Neural crest cell (in vitro differentiated cells): Measurements from ENCODE around the gene CLEC16A. TPM values are rescaled to one million over a fixed set of nuclear protein-coding genes. Genes with fewer than 3 reads are reported as not detected.

Source experiments
- DNase-seq: peaks from one replicate; pipeline ENCODE4 v3.0.0; 2021; ENCODE audit warnings: low read depth, mixed read lengths, low spot score
- H3K27ac Mint-ChIP-seq: one replicate; pipeline ENCODE4 v1.8.0; 2021; ENCODE audit warnings: mild to moderate bottlenecking, mixed read lengths; ENCODE audit not compliant: unreplicated experiment
- H3K27me3 Mint-ChIP-seq: 2 replicates; pipeline ENCODE4 v1.8.0; 2021; ENCODE audit warnings: low read depth, mild to moderate bottlenecking, mixed read lengths
- H3K36me3 Mint-ChIP-seq: 2 replicates; pipeline ENCODE4 v1.8.0; 2021; ENCODE audit warnings: low read depth, mild to moderate bottlenecking, mixed read lengths
- H3K4me1 Mint-ChIP-seq: 2 replicates; pipeline ENCODE4 v1.8.0; 2021; ENCODE audit warnings: mixed read lengths
- H3K4me3 Mint-ChIP-seq: one replicate; pipeline ENCODE4 v1.8.0; 2021; ENCODE audit warnings: mild to moderate bottlenecking, mixed read lengths
- H3K9me3 Mint-ChIP-seq: 2 replicates; pipeline ENCODE4 v1.8.0; 2021; ENCODE audit warnings: mixed read lengths
- CTCF ChIP-seq: fragments of 200-600 bp; sonication (generic); conservative IDR thresholded peaks from 2 replicates; pipeline ENCODE4 v1.5.0; 2021; ENCODE audit warnings: antibody characterized with exemption, mild to moderate bottlenecking
- total RNA-seq: library from RNA; stranded (reverse); gene quantifications from 2 replicates; pipeline ENCODE4 v1.2.1, GENCODE V29; 2021

Gene CLEC16A
- total RNA-seq, 1 donor from 2014 or later: 21.3 TPM

- Mint-ChIP-seq H3K4me1 (peaks cover 15% of the 10 kb centered on the region), H3K4me3 (no peak overlapping the region), H3K27ac (peak overlapping the region; percentile 50), H3K9me3 (no peaks in the 10 kb centered on the region), H3K27me3 (no peaks in the 10 kb centered on the region), H3K36me3 (peaks cover 4% of the 10 kb centered on the region)
- TF ChIP-seq CTCF: no peak
- no peak for DNase-seq
Observed at GRCh38 chr16:11168386-11169051, 224.2 kb downstream of the CLEC16A start.

- no peak overlapping the region for H3K27ac Mint-ChIP-seq
Observed at GRCh38 chr16:11169641-11170040, 225.3 kb downstream of the CLEC16A start.

GRCh38 chr16:11170201-11170600 is 225.8 kb downstream of the CLEC16A start:
- Mint-ChIP-seq H3K4me1 (no peaks in the 10 kb centered on the region), H3K36me3 (peaks cover 4% of the 10 kb centered on the region), H3K9me3 (no peaks in the 10 kb centered on the region), H3K27me3 (no peaks in the 10 kb centered on the region), H3K4me3 (no peak overlapping the region), H3K27ac (no peak overlapping the region)
- no peak for DNase-seq
- TF ChIP-seq CTCF: no peak

More at GRCh38 chr16:11169641-11170040, 225.3 kb downstream of the CLEC16A start:
- peaks cover 4% of the 10 kb centered on the region for H3K4me1 Mint-ChIP-seq
- no peaks in the 10 kb centered on the region for H3K9me3 Mint-ChIP-seq
- H3K4me3 Mint-ChIP-seq: no peak overlapping the region
- no peaks in the 10 kb centered on the region for H3K27me3 Mint-ChIP-seq
- H3K36me3 Mint-ChIP-seq: peaks cover 4% of the 10 kb centered on the region
- TF ChIP-seq CTCF: no peak
- DNase-seq: no peak

GRCh38 chr16:11170696-11171447 is 226.5 kb downstream of the CLEC16A start:
- Mint-ChIP-seq H3K4me1 (no peaks in the 10 kb centered on the region), H3K27ac (no peak overlapping the region), H3K27me3 (no peaks in the 10 kb centered on the region), H3K36me3 (peaks cover 4% of the 10 kb centered on the region), H3K4me3 (no peak overlapping the region), H3K9me3 (no peaks in the 10 kb centered on the region)
- TF ChIP-seq CTCF: no peak
- no peak for DNase-seq

GRCh38 chr16:11171448-11171709 is 227.0 kb downstream of the CLEC16A start:
- Mint-ChIP-seq H3K9me3 (no peaks in the 10 kb centered on the region), H3K4me1 (no peaks in the 10 kb centered on the region), H3K27ac (no peak overlapping the region), H3K4me3 (no peak overlapping the region), H3K27me3 (no peaks in the 10 kb centered on the region), H3K36me3 (peaks cover 4% of the 10 kb centered on the region)
- no peak for DNase-seq
- no peak for TF ChIP-seq CTCF
